ENCODE results near the gene SECTM1. TPM values are rescaled to one million over a fixed set of nuclear protein-coding genes. Genes with fewer than 3 reads are reported as not detected.

The SECTM1 gene
- total RNA-seq, 1 experiment from 2014 or later, result 10.4 TPM

GRCh38 chr17:82342361-82343079, 9.0 kb upstream of the SECTM1 start:
- intact Hi-C loops (cut with micrococcal nuclease; ENCODE audit: unreplicated experiment), result no loop called here
- no peak for DNase-seq
- Mint-ChIP-seq H3K4me3 (ENCODE audit: low read depth, unreplicated experiment) (no peak overlapping the region), H3K9me3 (ENCODE audit: low read depth, unreplicated experiment) (no peaks in the 10 kb centered on the region), H3K36me3 (ENCODE audit: insufficient read depth, unreplicated experiment) (peaks cover 12% of the 10 kb centered on the region), H3K27me3 (ENCODE audit: unreplicated experiment) (no peaks in the 10 kb centered on the region), H3K27ac (ENCODE audit: unreplicated experiment) (no peak overlapping the region), H3K4me1 (ENCODE audit: low read depth, unreplicated experiment) (peaks cover 27% of the 10 kb centered on the region)
- no peak for TF ChIP-seq CTCF (IDR thresholded peaks at IDR 0.05; ENCODE audit: unreplicated experiment)
- CTCF ChIA-PET, result no interaction called here
- BruUV-seq (replicated peaks), result no TSS peak

GRCh38 chr17:82339634-82340580, 6.3 kb upstream of the SECTM1 start:
- H3K27me3 Mint-ChIP-seq (ENCODE audit: unreplicated experiment), result no peaks in the 10 kb centered on the region
- CTCF ChIA-PET, result interaction anchor here (0.7 to 1.1 kb wide), 3 partner anchors 10 to 98 kb away, joined by 3 to 4 read pairs (median 3); no protein-coding TSS in a partner anchor
- peak overlapping the region; percentile 85 for H3K27ac Mint-ChIP-seq (ENCODE audit: unreplicated experiment)
- peaks cover 31% of the 10 kb centered on the region for H3K4me1 Mint-ChIP-seq (ENCODE audit: low read depth, unreplicated experiment)
- no peaks in the 10 kb centered on the region for H3K9me3 Mint-ChIP-seq (ENCODE audit: low read depth, unreplicated experiment)
- no TSS peak for BruUV-seq (replicated peaks)
- TF ChIP-seq CTCF (IDR thresholded peaks at IDR 0.05; ENCODE audit: unreplicated experiment), result no peak
- intact Hi-C loops (cut with micrococcal nuclease; ENCODE audit: unreplicated experiment), result loop anchor here (5.0 kb wide), 1 partner anchor 43 kb away; no protein-coding TSS in a partner anchor
- no peak for DNase-seq
- peaks cover 8% of the 10 kb centered on the region for H3K36me3 Mint-ChIP-seq (ENCODE audit: insufficient read depth, unreplicated experiment)
- H3K4me3 Mint-ChIP-seq (ENCODE audit: low read depth, unreplicated experiment), result peak overlapping the region; percentile 64

- DNase-seq, result peak; percentile 62
- Mint-ChIP-seq H3K27me3 (ENCODE audit: unreplicated experiment) (no peaks in the 10 kb centered on the region), H3K4me1 (ENCODE audit: low read depth, unreplicated experiment) (peaks cover 34% of the 10 kb centered on the region), H3K36me3 (ENCODE audit: insufficient read depth, unreplicated experiment) (peaks cover 10% of the 10 kb centered on the region), H3K4me3 (ENCODE audit: low read depth, unreplicated experiment) (peak overlapping the region; percentile 64), H3K9me3 (ENCODE audit: low read depth, unreplicated experiment) (no peaks in the 10 kb centered on the region), H3K27ac (ENCODE audit: unreplicated experiment) (peak overlapping the region; percentile 85)
- no peak for TF ChIP-seq CTCF (IDR thresholded peaks at IDR 0.05; ENCODE audit: unreplicated experiment)
- intact Hi-C loops (cut with micrococcal nuclease; ENCODE audit: unreplicated experiment), result loop anchor here (5.0 kb wide), 1 partner anchor 42 kb away; no protein-coding TSS in a partner anchor
- BruUV-seq (replicated peaks), result TSS peak; percentile 69
- CTCF ChIA-PET, result interaction anchor here (1.0 to 1.1 kb wide), 2 partner anchors 10 to 97 kb away, joined by 3 read pairs; no protein-coding TSS in a partner anchor
Observed at GRCh38 chr17:82338858-82339633, 5.5 kb upstream of the SECTM1 start.

Data from Calu3 (cell line).